NCI-H82 (cell line): ENCODE results near the gene SMYD4.
"Not testable (repeated sequence)": the region's sequence is repeated elsewhere in the genome, so short reads cannot be mapped to it uniquely, and the experiment has no call there.

Experiments
- DNase-seq: peaks from one replicate; lab custom pipeline; 2025; lab: John Stamatoyannopoulos, UW

The SMYD4 gene

GRCh38 chr17:1829592-1830257 is at the start of gene SMYD4, which contains the start of gene RPA1:
TSS of gene SMYD4 (minus strand) at chr17:1829902. CDS start at chr17:1827994, 1,908 bp downstream.
TSS of gene RPA1 (plus strand) at chr17:1830005. CDS start at chr17:1830094, 89 bp downstream.
- peak; percentile 94 for DNase-seq

DNA sequence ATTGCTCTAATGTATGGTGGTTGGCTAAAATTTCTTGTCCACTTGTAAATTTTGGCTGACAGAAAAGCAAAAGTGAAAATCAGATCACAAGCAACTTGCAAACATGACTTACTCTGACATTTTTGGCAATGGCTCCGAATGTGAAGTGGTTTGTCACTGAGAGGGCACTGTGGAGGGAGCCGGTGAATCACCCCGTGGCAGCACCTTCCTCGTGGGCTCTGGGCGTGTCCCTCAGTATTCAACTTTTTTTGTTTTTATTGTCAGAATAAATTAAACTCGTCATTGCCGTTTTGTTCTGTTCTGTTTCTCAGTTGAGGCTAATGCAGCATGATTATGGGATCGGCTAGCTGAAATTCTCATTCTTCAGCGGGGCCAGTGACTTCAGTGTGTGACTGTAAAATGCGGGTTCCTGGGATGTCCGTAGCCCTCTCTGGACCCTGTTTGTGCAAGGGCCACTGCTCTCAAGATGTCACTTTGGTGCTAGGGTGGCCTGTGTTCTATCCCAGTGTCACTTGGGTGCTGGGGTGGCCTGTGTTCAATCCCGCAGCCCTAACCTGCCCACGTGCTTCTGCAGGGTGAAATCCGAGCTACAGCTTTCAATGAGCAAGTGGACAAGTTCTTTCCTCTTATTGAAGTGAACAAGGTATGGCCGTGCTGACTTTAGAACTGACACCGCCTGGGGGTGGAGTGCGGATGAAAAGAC is 48.9 kb upstream of the SMYD4 start:
- DNase-seq, result no peak

DNA sequence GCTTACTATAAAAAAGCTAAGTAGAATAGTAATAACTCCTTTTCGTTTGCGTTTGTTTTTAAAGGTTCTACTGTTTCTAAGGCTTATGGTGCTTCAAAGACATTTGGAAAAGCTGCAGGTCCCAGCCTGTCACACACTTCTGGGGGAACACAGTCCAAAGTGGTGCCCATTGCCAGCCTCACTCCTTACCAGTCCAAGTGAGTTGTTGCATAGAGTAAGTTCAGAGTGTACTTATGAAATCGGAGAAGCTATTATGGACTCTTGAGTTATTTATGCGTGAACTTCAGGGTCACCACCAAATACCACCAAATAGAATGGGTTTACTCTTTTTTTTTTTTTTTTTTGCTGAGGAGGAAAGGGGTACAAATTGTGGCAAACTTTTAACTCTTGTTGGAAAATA is 45.9 kb upstream of the SMYD4 start:
- DNase-seq, result no peak

DNA sequence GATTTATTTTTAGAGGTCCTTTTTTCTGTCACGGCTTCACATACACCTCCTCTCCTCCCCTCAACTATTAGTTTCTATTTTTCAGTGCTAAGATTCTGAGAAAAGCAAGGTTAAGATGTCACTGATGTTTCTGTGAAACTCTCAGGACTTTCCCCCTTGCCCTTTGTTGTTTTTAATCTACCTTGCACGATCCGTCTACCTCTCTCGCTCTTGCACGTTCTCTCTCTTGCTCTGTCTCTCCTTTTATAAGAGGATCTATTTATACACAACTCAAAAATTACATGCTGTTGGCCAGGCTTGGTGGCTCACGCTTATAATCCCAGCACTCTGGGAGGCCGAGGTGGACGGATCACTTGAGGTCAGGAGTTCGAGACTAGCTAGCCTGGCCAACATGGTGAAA is 43.7 kb upstream of the SMYD4 start:
- no peak for DNase-seq

- DNase-seq, result no peak
Observed at GRCh38 chr17:1872976-1873375, 43.3 kb upstream of the SMYD4 start.

DNA sequence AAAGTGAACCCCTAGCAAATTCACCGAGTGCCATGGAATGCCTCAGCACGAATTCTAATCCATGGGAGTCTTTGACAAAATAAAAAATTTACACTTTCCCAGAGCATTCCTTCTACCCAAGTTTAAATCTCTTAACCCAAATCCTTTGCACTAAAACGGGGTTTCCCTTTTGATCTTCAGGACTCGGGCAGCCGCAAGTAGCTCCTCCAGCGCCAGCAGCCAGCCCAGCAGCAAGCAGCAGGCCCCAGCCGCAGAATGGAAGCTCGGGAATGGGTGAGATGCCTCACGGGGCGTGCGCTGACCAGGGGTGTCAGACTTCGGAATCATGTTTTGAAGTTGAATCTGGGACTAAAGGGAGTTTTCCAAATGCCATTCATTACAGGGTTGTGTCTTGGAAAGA is 42.6 kb upstream of the SMYD4 start:
- no peak for DNase-seq

GRCh38 chr17:1871756-1872155 is 42.1 kb upstream of the SMYD4 start:
- DNase-seq, result no peak

- peak; percentile 16 for DNase-seq
Observed at GRCh38 chr17:1870592-1870991, 40.9 kb upstream of the SMYD4 start.

DNA sequence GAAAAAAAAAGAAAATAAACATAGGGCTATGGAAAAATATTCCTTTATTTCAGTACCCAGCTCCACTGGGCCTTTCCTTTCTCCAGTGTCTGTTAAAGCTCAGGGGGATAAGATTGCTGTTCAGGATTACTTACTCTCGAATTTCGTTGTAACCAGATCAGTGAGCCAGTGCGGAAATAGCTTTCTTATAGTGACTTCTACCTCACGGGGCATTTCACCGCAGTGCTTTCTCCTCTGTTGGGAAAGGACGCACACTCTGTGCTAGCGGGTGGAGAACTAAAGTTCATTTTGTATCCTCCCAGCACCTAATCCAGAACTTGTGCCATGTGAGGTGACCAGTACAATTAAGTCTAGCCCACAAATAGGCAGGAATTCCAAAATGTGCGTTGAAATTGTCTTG is 38.4 kb upstream of the SMYD4 start:
- DNase-seq, result peak; percentile 53

DNA sequence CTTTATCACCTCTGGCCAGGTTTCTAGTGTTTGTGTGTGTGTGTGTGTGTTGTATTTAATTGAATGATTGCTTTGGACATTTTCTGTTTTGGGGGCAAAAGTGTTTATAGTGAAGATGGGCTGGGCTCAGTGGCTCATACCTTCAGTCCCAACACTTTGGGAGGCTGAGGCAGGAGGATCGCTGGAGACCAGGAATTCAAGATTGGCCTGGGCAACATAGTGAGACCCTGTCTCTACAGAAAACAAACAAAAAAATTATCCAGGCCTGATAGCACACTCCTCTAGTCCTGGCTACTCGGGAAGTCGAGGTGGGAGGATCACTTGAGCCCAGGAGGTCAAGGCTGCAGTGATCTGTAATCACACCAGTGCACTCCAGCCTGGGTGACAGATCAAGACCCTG is 37.6 kb upstream of the SMYD4 start:
- no peak for DNase-seq

GRCh38 chr17:1865252-1866037 is 35.7 kb upstream of the SMYD4 start:
- DNase-seq, result peak; percentile 76

GRCh38 chr17:1861391-1862010 is 31.8 kb upstream of the SMYD4 start:
- DNase-seq, result no peak

DNA sequence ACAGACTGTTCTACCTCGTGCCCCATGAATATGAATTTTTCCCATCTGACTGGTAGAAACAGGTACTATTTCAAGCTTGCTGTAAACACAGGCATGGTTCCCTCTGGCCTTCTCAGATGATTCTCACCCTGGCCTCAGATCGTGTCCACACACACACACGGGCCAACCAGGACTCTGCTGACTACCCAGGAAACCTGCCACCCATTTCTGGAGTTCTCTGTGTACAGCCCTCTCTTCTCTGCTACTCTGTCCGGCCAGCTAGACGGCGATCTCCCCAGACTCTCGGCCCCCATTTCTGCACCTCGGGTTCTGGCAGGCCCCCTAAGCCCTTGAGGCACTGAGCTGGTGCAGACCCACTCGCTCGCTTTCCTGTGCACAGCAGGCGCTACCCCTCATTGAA is 31.3 kb upstream of the SMYD4 start:
- DNase-seq, result no peak

GRCh38 chr17:1856462-1856861 is 26.8 kb upstream of the SMYD4 start:
- not testable (repeated sequence) for DNase-seq

GRCh38 chr17:1853698-1854097 is 24.0 kb upstream of the SMYD4 start:
- DNase-seq, result no peak

GRCh38 chr17:1852327-1852726 is 22.6 kb upstream of the SMYD4 start:
- no peak for DNase-seq

GRCh38 chr17:1847191-1847590 is 17.5 kb upstream of the SMYD4 start:
- DNase-seq, result no peak

DNA sequence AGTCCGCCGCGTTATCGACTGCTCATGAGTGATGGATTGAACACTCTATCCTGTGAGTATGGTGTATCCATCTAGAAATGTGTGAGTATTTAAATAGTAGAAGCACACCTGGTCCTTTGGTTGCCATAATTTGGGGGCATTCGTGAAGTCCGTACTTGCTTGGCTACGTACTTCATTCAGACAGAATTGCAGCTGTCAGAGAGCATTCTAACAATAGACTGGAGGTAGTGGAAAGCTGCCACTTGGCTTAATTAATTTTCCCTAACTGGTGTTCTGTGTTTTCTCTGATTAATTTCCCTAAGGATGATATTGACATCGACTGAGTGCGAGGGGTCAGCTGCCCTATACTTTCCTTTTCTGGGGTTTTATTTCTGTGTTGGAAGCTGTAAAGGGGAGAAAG is 14.2 kb upstream of the SMYD4 start:
- no peak for DNase-seq

- no peak for DNase-seq
Observed at GRCh38 chr17:1839516-1839915, 9.8 kb upstream of the SMYD4 start.

GRCh38 chr17:1834380-1835149 is 4.9 kb upstream of the SMYD4 start:
- DNase-seq, result no peak

- peak; percentile 50 for DNase-seq
Observed at GRCh38 chr17:1830288-1830687, 586 bp upstream of the SMYD4 start.

GRCh38 chr17:1829216-1829591 is 498 bp downstream of the SMYD4 start:
- peak; percentile 62 for DNase-seq
